ENCODE measurements around the gene OR2M5.

The OR2M5 gene

GRCh38 chr1:248140846-248141245 is 4.1 kb upstream of the OR2M5 start:
- no peak for DNase-seq (ENCODE audit: low read depth in 2 of 2)
- H3K4me3 ChIP-seq (replicated peaks in 1 of 2; ENCODE audit: low read depth in 2 of 2, low read length in 2 of 2) = no peak overlapping the region
- no peak for TF ChIP-seq CTCF (IDR thresholded peaks at IDR 0.05; ENCODE audit: low read depth, low read length)

GRCh38 chr1:248143311-248143710 is 1.6 kb upstream of the OR2M5 start:
- H3K4me3 ChIP-seq (replicated peaks in 1 of 2; ENCODE audit: low read depth in 2 of 2, low read length in 2 of 2) = no peak overlapping the region
- TF ChIP-seq CTCF (IDR thresholded peaks at IDR 0.05; ENCODE audit: low read depth, low read length) = no peak
- DNase-seq (ENCODE audit: low read depth in 2 of 2) = no peak

- no peak for TF ChIP-seq CTCF (IDR thresholded peaks at IDR 0.05; ENCODE audit: low read depth, low read length)
- no peak for DNase-seq (ENCODE audit: low read depth in 2 of 2)
- no peak overlapping the region for H3K4me3 ChIP-seq (replicated peaks in 1 of 2; ENCODE audit: low read depth in 2 of 2, low read length in 2 of 2)
These were observed 7.3 kb downstream of the OR2M5 start for GRCh38 chr1:248152056-248152827.

GRCh38 chr1:248155927-248156326 is 11.0 kb downstream of the OR2M5 start:
- TF ChIP-seq CTCF (IDR thresholded peaks at IDR 0.05; ENCODE audit: low read depth, low read length) = no peak
- no peak overlapping the region for H3K4me3 ChIP-seq (replicated peaks in 1 of 2; ENCODE audit: low read depth in 2 of 2, low read length in 2 of 2)
- no peak for DNase-seq (ENCODE audit: low read depth in 2 of 2)

- no peak for TF ChIP-seq CTCF (IDR thresholded peaks at IDR 0.05; ENCODE audit: low read depth, low read length)
- no peak overlapping the region for H3K4me3 ChIP-seq (replicated peaks in 1 of 2; ENCODE audit: low read depth in 2 of 2, low read length in 2 of 2)
- no peak for DNase-seq (ENCODE audit: low read depth in 2 of 2)
These were observed 13.8 kb downstream of the OR2M5 start for GRCh38 chr1:248158758-248159157.

GRCh38 chr1:248164031-248164430 is 19.1 kb downstream of the OR2M5 start:
- no peak for DNase-seq (ENCODE audit: low read depth in 2 of 2)
- no peak for TF ChIP-seq CTCF (IDR thresholded peaks at IDR 0.05; ENCODE audit: low read depth, low read length)
- H3K4me3 ChIP-seq (replicated peaks in 1 of 2; ENCODE audit: low read depth in 2 of 2, low read length in 2 of 2) = no peak overlapping the region

- DNase-seq (ENCODE audit: low read depth in 2 of 2) = no peak
- no peak for TF ChIP-seq CTCF (IDR thresholded peaks at IDR 0.05; ENCODE audit: low read depth, low read length)
- no peak overlapping the region for H3K4me3 ChIP-seq (replicated peaks in 1 of 2; ENCODE audit: low read depth in 2 of 2, low read length in 2 of 2)
These were observed 20.2 kb downstream of the OR2M5 start for GRCh38 chr1:248165186-248165585.
